Camera-type eye (tissue), 1 donor: Measurements from ENCODE around the gene NIN. TPM values are rescaled to one million over a fixed set of nuclear protein-coding genes. Genes with fewer than 3 reads are reported as not detected.

ENCODE experiments used
- total RNA-seq: library from RNA; depleted of rRNA; stranded (reverse); fragments of >200 nt; gene quantifications from one replicate; pipeline ENCODE4 v1.2.3, GENCODE V29; 2014

Gene NIN, protein sequence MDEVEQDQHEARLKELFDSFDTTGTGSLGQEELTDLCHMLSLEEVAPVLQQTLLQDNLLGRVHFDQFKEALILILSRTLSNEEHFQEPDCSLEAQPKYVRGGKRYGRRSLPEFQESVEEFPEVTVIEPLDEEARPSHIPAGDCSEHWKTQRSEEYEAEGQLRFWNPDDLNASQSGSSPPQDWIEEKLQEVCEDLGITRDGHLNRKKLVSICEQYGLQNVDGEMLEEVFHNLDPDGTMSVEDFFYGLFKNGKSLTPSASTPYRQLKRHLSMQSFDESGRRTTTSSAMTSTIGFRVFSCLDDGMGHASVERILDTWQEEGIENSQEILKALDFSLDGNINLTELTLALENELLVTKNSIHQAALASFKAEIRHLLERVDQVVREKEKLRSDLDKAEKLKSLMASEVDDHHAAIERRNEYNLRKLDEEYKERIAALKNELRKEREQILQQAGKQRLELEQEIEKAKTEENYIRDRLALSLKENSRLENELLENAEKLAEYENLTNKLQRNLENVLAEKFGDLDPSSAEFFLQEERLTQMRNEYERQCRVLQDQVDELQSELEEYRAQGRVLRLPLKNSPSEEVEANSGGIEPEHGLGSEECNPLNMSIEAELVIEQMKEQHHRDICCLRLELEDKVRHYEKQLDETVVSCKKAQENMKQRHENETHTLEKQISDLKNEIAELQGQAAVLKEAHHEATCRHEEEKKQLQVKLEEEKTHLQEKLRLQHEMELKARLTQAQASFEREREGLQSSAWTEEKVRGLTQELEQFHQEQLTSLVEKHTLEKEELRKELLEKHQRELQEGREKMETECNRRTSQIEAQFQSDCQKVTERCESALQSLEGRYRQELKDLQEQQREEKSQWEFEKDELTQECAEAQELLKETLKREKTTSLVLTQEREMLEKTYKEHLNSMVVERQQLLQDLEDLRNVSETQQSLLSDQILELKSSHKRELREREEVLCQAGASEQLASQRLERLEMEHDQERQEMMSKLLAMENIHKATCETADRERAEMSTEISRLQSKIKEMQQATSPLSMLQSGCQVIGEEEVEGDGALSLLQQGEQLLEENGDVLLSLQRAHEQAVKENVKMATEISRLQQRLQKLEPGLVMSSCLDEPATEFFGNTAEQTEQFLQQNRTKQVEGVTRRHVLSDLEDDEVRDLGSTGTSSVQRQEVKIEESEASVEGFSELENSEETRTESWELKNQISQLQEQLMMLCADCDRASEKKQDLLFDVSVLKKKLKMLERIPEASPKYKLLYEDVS (N-terminal part only)
- total RNA-seq: 79.1 TPM

DNA sequence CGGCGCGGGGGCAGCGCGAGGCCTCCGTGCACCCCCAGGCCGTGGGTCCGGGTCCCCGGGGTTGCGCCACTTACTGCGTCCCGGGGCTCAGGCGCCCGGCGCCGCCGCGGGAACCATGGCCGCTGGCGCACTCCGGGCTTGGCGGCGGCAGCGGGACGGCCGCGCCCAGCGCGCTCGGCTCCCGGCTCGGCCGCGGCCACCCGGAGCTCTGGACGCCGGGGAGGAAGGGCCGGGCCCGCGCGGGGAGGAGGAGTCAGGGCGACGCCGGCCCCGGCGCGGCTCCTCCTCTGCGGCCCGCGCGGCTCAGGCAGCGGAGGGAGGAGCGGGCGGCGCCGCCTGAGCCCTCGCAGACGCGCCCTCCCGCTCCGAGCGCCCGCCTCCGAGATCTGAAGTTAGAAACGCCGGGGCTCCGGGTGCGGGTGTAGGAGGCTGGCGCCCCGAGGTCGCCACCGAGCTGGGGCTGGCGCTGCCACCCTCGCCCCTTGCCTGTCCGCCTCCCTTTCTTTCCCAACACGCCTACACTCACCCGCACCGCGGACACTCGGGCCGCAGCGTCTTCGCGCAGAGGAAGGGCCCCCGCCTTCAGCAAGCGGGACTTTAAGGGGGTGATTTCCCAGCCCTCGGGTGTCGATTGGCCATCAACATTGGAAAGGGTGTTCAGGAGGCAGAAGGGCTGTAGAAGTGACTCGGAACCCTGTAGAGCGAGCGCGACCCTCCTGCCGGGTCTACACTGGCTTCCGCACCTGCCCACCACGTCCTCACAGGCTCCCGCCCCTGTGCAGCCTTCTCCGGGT lies at the start of gene NIN:
TSS of gene NIN (minus strand) at position 231 of the 794 bp plus-strand sequence. CDS start 9,106 bp downstream, outside the sequence.

DNA sequence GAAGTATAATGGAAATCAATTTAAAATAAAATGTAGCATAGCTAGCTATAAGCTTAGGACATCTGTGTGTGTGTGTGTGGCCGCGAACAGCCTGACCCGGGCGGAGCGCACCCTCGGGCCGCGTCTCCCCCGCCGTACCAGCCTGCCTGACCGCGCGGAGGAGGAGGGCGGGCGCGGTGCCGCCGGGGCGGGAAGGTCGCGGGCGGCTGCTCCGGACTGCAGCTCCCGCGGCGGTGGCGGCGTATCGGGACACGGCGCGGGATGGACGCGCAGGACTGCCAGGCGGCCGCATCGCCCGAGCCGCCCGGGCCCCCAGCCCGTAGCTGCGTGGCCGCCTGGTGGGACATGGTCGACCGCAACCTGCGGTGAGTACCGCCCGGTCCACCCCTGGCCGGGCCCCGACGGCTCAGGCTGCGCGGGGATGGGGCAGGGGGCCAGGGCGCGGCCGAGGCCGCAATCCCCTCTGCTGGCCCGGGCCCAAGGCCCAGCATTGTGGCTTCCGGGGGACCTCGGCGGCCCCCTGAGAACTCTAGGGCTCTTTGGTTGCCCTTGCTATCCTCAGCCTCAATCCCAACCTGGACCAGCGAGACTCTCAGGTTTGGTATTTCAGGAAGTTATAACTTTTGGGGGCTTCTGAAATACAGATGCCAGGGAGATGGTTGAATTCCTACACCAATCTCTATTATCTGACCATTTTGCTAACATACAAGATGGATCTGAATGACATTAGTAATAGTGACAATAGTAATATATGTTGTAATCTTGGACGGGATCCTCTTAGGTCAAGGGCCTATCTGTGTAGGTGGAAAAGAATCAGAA lies 41.2 kb upstream of the NIN start, which contains the start of gene ABHD12B:
TSS of gene ABHD12B (plus strand) at position 140 of the 819 bp plus-strand sequence. CDS start at position 262, 122 bp downstream.

Other genes starting within 250 kb of the NIN start
- gene SAV1, start 162.9 kb downstream of the NIN start, total RNA-seq: 52.7 TPM
- gene ABHD12B, start 40.9 kb upstream of the NIN start, total RNA-seq: 10.2 TPM
- gene PYGL, start 113.3 kb upstream of the NIN start, total RNA-seq: 55.0 TPM